NCI-H345 treated with DMSO at 0.1 percent for 48 hours (cell line): ENCODE measurements around the gene HOXA1.

Experiments used
- DNase-seq: peaks from one replicate; lab custom pipeline; 2025; ENCODE audit not compliant: unreplicated experiment; lab: John Stamatoyannopoulos, UW

Gene HOXA1

DNA sequence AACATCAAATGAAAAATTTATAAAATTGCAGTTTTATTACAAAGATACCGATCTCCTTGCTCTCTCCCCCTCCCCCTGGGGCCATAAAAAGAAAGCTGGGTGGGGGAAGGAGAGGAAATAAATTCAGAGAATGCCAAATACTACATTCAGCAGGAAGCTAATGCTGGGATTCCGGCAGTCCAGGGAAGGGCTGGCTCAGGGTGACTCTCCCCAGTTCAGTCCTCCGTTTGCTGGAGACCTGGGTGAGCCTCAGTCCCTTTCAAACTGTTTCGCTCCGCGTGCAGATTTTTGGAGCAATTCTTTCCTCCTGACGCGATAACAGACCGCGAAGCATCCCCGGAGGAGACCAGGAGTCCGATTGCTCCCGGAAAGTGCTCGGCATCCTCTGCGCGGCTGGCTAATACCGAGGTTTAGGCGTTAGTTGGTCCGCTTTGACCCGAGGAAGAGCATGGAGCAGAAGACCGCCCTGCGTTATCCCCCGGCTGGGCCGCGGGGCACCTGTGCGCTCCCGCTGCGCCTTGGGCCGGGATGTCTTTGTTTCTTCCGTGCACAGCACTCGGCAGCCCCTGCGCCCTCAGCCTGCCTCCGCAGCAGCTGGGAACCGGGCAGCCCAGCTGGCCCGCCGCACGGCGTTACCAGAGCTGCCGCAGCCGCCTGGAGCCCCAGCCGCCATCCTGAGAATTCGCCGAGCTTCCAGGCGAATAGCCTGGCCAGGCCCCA, 10.5 kb upstream of the HOXA1 start:
- DNase-seq: no peak

DNA sequence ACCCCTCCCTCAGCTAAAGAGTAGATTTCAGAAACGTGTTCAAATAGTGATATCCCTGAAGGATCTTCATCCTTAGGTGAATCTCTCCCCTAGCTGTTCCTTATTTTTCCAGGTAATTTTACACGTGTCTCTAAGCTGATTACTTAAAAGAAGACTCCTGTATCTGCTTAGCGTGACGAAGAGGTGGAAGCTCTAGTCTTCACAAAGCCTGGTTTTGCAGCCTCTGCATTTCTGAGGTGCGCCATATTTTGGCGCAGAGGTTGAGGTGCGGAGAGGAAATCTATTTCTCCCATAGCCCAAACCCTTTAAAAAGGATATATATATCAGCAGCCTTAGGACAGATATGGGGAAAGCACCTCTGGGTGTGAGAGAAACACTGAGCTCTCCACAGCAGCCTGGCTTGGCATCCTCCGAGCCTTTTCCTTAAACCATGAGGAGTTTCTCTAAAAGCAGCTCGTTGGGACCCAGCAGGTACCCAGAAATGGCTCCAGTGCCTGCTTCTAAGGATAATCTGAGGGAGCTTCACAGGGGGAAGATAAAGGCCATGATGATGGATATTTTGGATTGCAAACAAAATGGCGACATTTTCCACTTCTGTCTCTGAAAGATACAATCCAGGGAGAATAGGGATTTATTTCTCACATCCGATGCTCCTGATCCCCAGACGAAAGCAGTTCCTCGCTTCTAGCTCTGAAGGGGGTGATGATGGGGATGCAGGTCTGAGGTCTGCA, 9.7 kb upstream of the HOXA1 start:
- DNase-seq: no peak

- DNase-seq: no peak
Observed at GRCh38 chr7:27104341-27105058, 8.7 kb upstream of the HOXA1 start.

DNA sequence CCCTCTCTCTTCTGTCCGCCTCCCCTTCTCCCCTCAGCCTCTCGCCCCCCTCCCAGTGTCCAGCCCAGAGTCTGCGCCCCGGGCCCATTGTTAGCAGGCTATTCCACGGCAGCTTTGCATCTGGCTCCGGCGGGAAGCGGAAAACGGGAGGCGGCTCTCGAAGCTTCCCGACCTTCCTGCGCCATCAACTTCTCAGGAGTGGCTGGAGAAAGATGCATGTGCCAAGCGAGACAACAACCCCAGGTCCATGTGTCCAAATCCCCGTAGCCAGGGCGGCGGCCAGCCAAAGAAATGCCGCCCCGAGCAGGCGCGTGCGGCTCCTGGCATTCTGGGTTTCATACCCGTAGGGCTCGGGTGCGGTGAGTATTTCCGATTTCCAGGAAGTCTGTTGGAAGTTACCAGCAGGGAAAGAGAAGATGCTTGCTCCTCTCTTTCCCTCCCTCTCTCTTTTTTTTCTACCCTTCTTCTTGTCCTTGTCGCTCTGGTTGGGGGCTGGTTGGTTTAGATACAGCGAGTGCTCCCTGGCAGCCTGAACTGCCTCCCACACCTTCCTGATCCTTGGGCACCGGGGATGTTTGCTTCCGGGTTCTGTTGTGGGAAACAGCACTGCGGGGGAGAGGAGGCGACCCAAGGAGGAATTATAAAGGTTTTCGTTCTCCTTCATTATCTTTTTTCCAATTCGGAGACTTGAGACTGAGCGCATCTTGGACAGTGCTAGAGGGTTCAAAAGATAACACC, 7.9 kb upstream of the HOXA1 start:
- no peak for DNase-seq

GRCh38 chr7:27102581-27103442, 7.0 kb upstream of the HOXA1 start, which contains the start of gene HOXA2:
Gene HOXA2 (minus strand): TSS chr7:27102683. CDS start chr7:27102500, 183 bp downstream.
- DNase-seq: no peak

- no peak for DNase-seq
Observed at GRCh38 chr7:27101957-27102580, 6.3 kb upstream of the HOXA1 start.

- no peak for DNase-seq
Observed at GRCh38 chr7:27101171-27101956, 5.6 kb upstream of the HOXA1 start.

DNA sequence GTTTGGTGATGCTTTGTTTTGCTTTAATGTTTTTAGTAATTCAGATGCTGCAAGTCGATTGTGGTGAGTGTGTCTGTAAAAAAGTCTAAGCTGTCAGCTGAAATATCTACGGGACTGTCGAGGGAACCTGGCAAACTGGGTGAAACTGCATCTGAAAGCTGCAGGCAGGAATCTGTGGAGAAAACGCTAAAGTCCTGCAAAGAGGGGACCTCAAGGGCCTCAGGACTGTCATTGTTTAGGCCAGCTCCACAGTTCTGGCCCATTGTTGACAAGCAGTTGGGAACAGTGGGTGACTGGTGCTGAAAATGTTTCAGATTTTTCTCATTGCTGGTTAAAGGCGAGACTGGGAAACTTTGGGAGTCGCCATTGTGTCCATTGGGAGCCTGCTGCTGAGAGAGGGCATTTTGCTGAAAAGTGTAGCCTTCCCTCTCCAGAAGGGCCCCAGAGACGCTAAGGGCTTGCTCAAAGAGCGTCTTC, 4.9 kb upstream of the HOXA1 start:
- DNase-seq: no peak

DNA sequence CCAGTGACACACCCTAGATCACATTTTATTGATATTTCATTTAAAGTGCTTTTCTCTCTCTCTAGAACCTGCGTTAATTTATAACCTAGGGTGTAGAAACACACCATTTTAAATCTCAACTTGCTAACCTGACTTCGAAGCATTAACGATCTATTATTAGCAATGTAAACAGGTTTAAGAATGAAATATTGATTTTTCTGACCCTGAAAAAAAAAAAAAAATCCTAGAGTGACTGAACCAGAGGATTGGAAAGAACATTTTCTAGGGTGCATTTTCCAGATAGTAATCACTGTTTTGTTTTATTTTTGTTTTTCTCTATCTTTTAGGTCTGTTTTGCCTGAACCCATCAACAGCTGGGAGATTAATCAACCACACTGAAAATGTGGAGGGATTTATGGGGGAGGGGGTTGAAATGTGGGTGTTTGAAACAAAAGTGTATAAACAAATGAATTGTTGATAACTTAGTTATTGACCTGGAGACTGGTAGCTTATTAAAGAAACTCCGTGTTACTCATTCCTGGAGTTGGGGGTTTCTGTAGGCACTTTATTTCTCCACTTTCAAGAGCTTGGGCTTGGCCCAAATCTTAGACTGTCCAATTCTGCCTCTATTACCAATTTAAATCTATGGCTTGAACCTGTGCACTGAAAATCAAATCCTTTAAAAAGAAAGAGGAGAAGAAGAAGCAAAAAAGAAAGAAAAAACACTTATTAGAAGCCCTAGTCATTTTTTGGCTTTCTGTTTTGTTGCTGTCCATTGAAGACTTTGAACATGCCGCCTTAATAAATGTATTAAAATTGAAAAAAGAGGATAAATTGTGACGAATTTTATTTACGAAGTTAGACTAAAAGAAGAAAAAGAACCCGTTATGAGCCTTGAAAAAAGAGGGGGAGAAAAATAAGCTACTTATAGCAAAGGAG, 3.9 kb upstream of the HOXA1 start:
- no peak for DNase-seq

GRCh38 chr7:27098578-27099451, 3.0 kb upstream of the HOXA1 start:
- DNase-seq: no peak

GRCh38 chr7:27097686-27098577, 2.1 kb upstream of the HOXA1 start:
- DNase-seq: no peak

DNA sequence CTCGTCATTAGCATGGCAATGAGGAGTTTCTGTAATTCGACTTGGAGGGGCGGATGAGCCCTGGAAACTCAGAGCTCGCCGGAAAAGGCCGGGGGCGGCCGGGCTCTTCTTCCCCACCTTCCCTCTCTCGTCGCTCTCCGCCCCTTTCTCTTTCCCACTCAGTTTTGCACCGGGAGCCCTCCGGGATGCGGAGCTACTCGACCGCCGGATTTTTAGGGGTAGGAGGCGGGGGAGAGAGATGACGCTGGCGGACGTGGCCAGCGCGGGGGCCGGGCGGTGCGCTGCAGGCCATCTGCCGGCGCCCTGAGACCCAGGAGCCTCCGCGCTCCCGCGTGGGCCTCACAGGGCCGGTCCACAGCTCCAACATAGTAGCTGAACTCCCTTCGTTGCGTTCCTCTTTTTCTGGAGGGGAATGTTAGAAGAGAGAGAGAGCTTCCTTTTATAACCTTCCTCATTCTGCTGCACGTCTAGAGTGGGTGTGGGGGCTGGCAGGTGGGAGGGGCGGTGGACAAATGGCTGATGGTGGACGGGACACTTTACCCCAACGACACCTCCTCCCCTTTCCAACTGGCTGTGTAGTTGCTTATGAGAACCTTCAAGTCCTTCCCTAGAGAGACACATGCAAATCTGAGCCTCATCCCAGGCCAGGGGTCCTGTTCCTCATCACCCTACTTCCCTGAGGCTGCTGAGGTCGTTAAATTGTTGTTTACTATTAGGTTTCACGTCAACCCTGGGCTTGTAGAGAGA, 1.1 kb upstream of the HOXA1 start:
- no peak for DNase-seq

GRCh38 chr7:27095050-27095896, 527 bp downstream of the HOXA1 start:
- no peak for DNase-seq

DNA sequence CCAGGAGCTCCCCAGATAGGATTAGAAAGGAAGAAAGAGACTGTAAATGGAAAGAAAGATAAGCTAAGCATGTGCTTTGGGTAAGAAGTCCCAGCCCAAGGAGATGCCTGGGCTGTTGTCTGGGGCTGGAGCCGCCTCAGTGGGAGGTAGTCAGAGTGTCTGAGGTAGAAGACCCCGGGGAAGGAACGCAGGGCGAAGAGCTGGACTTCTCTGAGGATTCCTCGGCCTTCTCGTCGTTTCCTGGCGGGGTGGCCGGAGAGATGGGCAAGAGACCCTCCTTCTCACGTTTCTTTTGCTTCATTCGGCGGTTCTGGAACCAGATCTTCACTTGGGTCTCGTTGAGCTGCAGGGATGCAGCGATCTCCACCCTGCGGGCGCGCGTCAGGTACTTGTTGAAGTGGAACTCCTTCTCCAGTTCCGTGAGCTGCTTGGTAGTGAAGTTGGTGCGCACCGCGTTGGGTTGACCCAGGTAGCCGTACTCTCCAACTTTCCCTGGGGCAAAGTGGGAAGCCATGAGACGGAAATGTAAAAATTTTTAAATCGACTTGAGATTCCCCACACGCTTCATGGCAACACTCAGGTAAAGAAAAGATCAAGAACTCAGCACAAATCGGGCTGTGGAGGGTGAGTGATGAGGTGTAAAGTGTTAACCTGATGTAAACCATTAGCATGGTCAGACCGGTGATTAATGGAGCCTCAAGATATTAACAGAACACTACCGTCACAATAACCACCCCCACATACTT, 1.3 kb downstream of the HOXA1 start:
- no peak for DNase-seq
